WTC11 (cell line): Measurements from ENCODE around the gene ANO4. TPM values are rescaled to one million over a fixed set of nuclear protein-coding genes. Genes with fewer than 3 reads are reported as not detected.

Experiments
- ATAC-seq: fragments of 200-7000 bp; cut with Tn5 transposase; 2 replicates; pipeline ENCODE4 v1.10.0; 2021; ENCODE audit warnings: mild to moderate bottlenecking, moderate library complexity
- CTCF ChIA-PET: fragments of 300-600 bp; sonication (Branson Sonifier 250); formaldehyde crosslinking; loops from one replicate; lab custom pipeline; 2021; ENCODE audit warnings: antibody characterized with exemption; lab: Charles Lee
- POLR2A ChIA-PET: fragments of 350-600 bp; sonication (Branson Sonifier 250); formaldehyde crosslinking; loops from one replicate; lab custom pipeline; 2021; ENCODE audit warnings: antibody characterized with exemption; lab: Charles Lee
- DNase-seq: peaks from one replicate; pipeline ENCODE4 v3.0.0; 2021; ENCODE audit warnings: low spot score
- H3K27ac Mint-ChIP-seq: 2 replicates; pipeline ENCODE4 v1.8.0; 2021; ENCODE audit warnings: mixed read lengths
- H3K27me3 Mint-ChIP-seq: 2 replicates; pipeline ENCODE4 v1.8.0; 2021; ENCODE audit warnings: low read depth, mild to moderate bottlenecking, moderate library complexity, mixed read lengths
- H3K36me3 Mint-ChIP-seq: 2 replicates; pipeline ENCODE4 v1.8.0; 2021; ENCODE audit warnings: mixed read lengths
- H3K4me1 Mint-ChIP-seq: 2 replicates; pipeline ENCODE4 v1.8.0; 2022; ENCODE audit warnings: mixed read lengths
- H3K4me3 Mint-ChIP-seq: 2 replicates; pipeline ENCODE4 v1.8.0; 2021; ENCODE audit warnings: mild to moderate bottlenecking, moderate library complexity, mixed read lengths
- H3K9me3 Mint-ChIP-seq: 2 replicates; pipeline ENCODE4 v1.8.0; 2021; ENCODE audit warnings: mixed read lengths
- AR ChIP-seq: fragments of 250-450 bp; sonication (Bioruptor Pico); IDR thresholded peaks from 2 replicates; pipeline ENCODE4 v1.9.0; 2021; ENCODE audit warnings: mild to moderate bottlenecking
- CTCF ChIP-seq: fragments of 200-600 bp; IDR thresholded peaks from 2 replicates; pipeline ENCODE4 v1.8.0; 2022; ENCODE audit warnings: antibody characterized with exemption
- FOXK1 ChIP-seq: sonication (generic); formaldehyde crosslinking; IDR thresholded peaks from 2 replicates; pipeline ENCODE4 v1.8.0; 2022; ENCODE audit warnings: mild to moderate bottlenecking, moderate library complexity, missing genetic modification reagents
- GTF2I ChIP-seq: fragments of 250-450 bp; sonication (Bioruptor Pico); conservative IDR thresholded peaks from 2 replicates; pipeline ENCODE4 v1.4.0; 2021; ENCODE audit warnings: mild to moderate bottlenecking
- MLX ChIP-seq: sonication (generic); formaldehyde crosslinking; IDR thresholded peaks from 2 replicates; pipeline ENCODE4 v1.8.1; 2023; ENCODE audit warnings: mild to moderate bottlenecking, missing genetic modification reagents, moderate library complexity
- PRRX2 ChIP-seq: fragments of 250-450 bp; sonication (Bioruptor Pico); IDR thresholded peaks from 2 replicates; pipeline ENCODE4 v1.8.0; 2021; ENCODE audit warnings: mild to moderate bottlenecking
- SMAD3 ChIP-seq: sonication (generic); formaldehyde crosslinking; IDR thresholded peaks from 2 replicates; pipeline ENCODE4 v1.8.0; 2022; ENCODE audit warnings: missing genetic modification reagents, mild to moderate bottlenecking, borderline replicate concordance
- TEAD1 ChIP-seq: sonication (generic); formaldehyde crosslinking; IDR thresholded peaks from 2 replicates; pipeline ENCODE4 v1.8.0; 2022; ENCODE audit warnings: mild to moderate bottlenecking, missing genetic modification reagents
- TEAD4 ChIP-seq: sonication (generic); formaldehyde crosslinking; IDR thresholded peaks from 2 replicates; pipeline ENCODE4 v1.8.0; 2022; ENCODE audit warnings: mild to moderate bottlenecking, missing genetic modification reagents
- ZBTB21 ChIP-seq: sonication (generic); formaldehyde crosslinking; IDR thresholded peaks from 2 replicates; pipeline ENCODE4 v1.8.1; 2023; ENCODE audit warnings: mild to moderate bottlenecking, missing genetic modification reagents, borderline replicate concordance
- ZNF281 ChIP-seq: sonication (generic); formaldehyde crosslinking; IDR thresholded peaks from 2 replicates; pipeline ENCODE4 v1.8.0; 2023; ENCODE audit warnings: mild to moderate bottlenecking, missing genetic modification reagents
- ZNF532 ChIP-seq: fragments of 250-450 bp; sonication (Bioruptor Pico); IDR thresholded peaks from 2 replicates; pipeline ENCODE4 v1.9.0; 2021; ENCODE audit warnings: mild to moderate bottlenecking, borderline replicate concordance
- total RNA-seq: library from RNA; stranded (reverse); gene quantifications from 3 replicates; pipeline ENCODE4 v1.2.3, GENCODE V29; 2021
- TF ChIP-seq, protein P1 (sequence below): sonication (generic); formaldehyde crosslinking; IDR thresholded peaks from 2 replicates; pipeline ENCODE4 v1.8.0; 2022; ENCODE audit warnings: missing genetic modification reagents
- TF ChIP-seq, protein P2 (sequence below): fragments of 250-450 bp; sonication (Bioruptor Pico); IDR thresholded peaks from 2 replicates; pipeline ENCODE4 v2.1.2; 2022; ENCODE audit warnings: mild to moderate bottlenecking, moderate library complexity

The ANO4 gene
- total RNA-seq, 1 experiment from 2014 or later = 2.6 TPM

DNA sequence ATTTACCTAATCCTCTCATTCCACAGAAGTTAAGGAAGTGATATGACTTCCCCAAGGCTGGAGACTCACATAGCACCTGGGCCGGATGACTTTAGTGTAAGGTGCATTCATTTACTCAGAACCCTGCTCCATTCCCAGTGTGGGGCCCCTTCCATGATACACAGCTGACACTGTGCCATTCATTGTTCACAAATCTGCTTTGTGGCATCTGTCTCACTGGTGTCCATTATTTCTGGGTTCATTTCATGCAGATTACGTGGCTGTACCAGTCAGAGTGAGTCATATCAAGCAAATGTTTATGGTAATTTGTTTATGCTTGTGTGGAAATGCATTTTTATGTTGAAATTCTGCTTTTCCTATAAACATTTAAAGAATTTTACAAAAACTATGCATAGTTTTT is 5.2 kb downstream of the ANO4 start (continued):
- TF ChIP-seq AR = no peak

DNA sequence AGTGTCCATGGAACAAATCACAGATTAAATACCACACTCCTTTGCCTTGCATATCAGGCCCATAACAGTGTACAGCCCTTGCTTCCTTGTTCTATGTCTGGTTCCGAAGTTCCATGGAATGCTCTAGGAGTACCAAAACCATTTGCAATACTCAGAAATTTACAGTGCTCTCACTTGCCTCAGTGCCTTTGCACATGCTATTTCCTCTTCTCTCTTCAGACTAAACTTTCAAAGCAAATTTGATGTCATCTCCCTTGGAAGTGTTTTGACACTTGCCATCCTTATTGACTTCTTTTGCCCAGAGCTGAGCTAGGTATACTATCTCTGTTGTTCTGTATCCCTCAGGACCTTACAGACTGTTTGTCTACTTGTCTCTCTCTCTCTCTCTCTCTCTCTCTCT is 6.1 kb downstream of the ANO4 start:
- no peaks in the 10 kb centered on the region for H3K36me3 Mint-ChIP-seq
- peaks cover 6% of the 10 kb centered on the region for H3K27me3 Mint-ChIP-seq
- DNase-seq = no peak
- ATAC-seq = no peak
- H3K4me3 Mint-ChIP-seq = no peak overlapping the region
- H3K9me3 Mint-ChIP-seq = peaks cover 13% of the 10 kb centered on the region
- ChIA-PET POLR2A (no interaction called here), CTCF (no interaction called here)
- peaks cover 40% of the 10 kb centered on the region for H3K4me1 Mint-ChIP-seq
- TF ChIP-seq GTF2I (CRISPR knock-in tag) (0 out of 2 replicates have a peak, but pooled peaks have one; percentile 15), SMAD3 (CRISPR knock-in tag) (no peak)
- no peak overlapping the region for H3K27ac Mint-ChIP-seq

GRCh38 chr12:100801320-100801719 is 6.7 kb downstream of the ANO4 start:
- no peak for ATAC-seq
- CTCF ChIA-PET = no interaction called here
- Mint-ChIP-seq H3K4me1 (peaks cover 34% of the 10 kb centered on the region), H3K9me3 (peaks cover 13% of the 10 kb centered on the region), H3K27ac (no peak overlapping the region), H3K4me3 (no peak overlapping the region), H3K27me3 (peaks cover under 1% of the 10 kb centered on the region; the same call in 1 of the 2 replicates), H3K36me3 (no peaks in the 10 kb centered on the region)
- DNase-seq = no peak
- POLR2A ChIA-PET = no interaction called here
- TF ChIP-seq PRRX2 (CRISPR knock-in tag) (no peak), TEAD4 (CRISPR knock-in tag) (no peak), ZNF281 (no peak), ZNF532 (CRISPR knock-in tag) (no peak), FOXK1 (CRISPR knock-in tag) (no peak), ZBTB21 (no peak), CTCF (no peak), MLX (CRISPR knock-in tag) (no peak), TEAD1 (no peak)
- TF ChIP-seq, protein P1, sequence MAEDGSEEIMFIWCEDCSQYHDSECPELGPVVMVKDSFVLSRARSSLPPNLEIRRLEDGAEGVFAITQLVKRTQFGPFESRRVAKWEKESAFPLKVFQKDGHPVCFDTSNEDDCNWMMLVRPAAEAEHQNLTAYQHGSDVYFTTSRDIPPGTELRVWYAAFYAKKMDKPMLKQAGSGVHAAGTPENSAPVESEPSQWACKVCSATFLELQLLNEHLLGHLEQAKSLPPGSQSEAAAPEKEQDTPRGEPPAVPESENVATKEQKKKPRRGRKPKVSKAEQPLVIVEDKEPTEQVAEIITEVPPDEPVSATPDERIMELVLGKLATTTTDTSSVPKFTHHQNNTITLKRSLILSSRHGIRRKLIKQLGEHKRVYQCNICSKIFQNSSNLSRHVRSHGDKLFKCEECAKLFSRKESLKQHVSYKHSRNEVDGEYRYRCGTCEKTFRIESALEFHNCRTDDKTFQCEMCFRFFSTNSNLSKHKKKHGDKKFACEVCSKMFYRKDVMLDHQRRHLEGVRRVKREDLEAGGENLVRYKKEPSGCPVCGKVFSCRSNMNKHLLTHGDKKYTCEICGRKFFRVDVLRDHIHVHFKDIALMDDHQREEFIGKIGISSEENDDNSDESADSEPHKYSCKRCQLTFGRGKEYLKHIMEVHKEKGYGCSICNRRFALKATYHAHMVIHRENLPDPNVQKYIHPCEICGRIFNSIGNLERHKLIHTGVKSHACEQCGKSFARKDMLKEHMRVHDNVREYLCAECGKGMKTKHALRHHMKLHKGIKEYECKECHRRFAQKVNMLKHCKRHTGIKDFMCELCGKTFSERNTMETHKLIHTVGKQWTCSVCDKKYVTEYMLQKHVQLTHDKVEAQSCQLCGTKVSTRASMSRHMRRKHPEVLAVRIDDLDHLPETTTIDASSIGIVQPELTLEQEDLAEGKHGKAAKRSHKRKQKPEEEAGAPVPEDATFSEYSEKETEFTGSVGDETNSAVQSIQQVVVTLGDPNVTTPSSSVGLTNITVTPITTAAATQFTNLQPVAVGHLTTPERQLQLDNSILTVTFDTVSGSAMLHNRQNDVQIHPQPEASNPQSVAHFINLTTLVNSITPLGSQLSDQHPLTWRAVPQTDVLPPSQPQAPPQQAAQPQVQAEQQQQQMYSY (CRISPR knock-in tag) = no peak
- TF ChIP-seq, protein P2, sequence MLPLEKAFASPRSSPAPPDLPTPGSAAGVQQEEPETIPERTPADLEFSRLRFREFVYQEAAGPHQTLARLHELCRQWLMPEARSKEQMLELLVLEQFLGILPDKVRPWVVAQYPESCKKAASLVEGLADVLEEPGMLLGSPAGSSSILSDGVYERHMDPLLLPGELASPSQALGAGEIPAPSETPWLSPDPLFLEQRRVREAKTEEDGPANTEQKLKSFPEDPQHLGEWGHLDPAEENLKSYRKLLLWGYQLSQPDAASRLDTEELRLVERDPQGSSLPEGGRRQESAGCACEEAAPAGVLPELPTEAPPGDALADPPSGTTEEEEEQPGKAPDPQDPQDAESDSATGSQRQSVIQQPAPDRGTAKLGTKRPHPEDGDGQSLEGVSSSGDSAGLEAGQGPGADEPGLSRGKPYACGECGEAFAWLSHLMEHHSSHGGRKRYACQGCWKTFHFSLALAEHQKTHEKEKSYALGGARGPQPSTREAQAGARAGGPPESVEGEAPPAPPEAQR = no peak
